ENCODE measurements around the gene SEC14L1.

DNA sequence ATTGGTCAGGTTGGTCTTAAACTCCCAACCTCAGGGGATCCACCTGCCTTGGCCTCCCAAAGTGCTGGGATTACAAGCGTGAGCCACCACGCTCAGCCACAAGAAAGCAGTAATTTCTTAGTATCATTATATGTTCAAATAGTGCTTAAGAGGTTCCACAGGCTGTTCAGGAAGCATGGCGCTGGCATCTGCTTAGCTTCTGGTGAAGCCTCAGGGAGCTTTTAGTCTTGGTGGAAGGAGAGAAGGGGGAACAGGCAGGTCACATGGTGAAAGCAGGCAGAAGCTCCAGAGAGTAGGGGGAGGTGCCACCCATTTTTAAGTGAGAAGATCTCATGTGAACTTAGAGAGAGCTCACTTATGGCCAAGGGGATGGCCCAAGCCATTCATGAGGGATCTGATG lies 3.7 kb upstream of the SEC14L1 start:
- TF ChIP-seq, protein P1, sequence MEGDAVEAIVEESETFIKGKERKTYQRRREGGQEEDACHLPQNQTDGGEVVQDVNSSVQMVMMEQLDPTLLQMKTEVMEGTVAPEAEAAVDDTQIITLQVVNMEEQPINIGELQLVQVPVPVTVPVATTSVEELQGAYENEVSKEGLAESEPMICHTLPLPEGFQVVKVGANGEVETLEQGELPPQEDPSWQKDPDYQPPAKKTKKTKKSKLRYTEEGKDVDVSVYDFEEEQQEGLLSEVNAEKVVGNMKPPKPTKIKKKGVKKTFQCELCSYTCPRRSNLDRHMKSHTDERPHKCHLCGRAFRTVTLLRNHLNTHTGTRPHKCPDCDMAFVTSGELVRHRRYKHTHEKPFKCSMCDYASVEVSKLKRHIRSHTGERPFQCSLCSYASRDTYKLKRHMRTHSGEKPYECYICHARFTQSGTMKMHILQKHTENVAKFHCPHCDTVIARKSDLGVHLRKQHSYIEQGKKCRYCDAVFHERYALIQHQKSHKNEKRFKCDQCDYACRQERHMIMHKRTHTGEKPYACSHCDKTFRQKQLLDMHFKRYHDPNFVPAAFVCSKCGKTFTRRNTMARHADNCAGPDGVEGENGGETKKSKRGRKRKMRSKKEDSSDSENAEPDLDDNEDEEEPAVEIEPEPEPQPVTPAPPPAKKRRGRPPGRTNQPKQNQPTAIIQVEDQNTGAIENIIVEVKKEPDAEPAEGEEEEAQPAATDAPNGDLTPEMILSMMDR (IDR thresholded peaks at IDR 0.05; ENCODE audit: poor library complexity): no peak
- TF ChIP-seq EZH2 (IDR thresholded peaks at IDR 0.05; ENCODE audit: borderline replicate concordance): no peak
- no peak for TF ChIP-seq EZH2phosphoT487 (IDR thresholded peaks at IDR 0.05; ENCODE audit: low read depth, severe bottlenecking, unreplicated experiment)

Measured in hepatocyte (in vitro differentiated cells).